ENCODE data around the gene IMPA2.

IMPA2 gene

DNA sequence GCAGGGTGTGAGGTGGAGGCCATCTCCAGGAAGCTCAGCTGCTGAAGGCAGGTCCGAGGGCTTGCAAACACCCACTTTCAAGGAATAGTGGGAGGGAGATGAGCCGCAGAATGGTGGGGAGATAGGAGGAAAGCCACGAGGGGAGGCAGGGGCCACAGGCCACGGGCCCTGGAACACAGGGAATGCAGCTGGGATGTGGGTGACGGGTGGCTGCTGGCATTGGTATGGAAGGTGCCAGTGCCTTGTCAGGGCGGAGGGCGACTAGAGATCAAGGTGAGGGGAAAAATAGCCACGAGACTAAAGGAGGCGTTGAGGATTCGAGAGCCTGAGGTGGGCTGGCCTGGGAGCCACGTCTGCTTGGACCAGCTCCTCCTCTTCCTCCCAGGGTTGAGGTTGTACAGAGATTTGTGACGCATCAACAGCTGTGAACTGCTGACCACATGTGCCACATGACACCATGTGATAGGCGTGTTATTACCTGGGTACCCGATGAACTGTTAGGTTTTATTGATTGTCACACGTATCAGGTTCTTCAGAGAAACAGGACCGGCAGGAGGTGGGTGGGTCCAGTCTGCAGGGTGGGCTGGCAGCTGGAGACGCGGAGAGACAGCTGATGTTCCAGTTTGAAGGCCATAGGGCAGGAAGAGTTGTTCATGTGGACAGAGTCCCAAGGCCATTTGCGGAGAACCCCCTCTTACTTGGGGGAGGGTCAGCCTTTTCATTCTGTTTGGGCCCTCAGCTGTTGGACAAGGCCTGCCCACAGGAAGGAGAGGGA lies 9.9 kb downstream of the IMPA2 start:
- DNase-seq, result no peak

DNA sequence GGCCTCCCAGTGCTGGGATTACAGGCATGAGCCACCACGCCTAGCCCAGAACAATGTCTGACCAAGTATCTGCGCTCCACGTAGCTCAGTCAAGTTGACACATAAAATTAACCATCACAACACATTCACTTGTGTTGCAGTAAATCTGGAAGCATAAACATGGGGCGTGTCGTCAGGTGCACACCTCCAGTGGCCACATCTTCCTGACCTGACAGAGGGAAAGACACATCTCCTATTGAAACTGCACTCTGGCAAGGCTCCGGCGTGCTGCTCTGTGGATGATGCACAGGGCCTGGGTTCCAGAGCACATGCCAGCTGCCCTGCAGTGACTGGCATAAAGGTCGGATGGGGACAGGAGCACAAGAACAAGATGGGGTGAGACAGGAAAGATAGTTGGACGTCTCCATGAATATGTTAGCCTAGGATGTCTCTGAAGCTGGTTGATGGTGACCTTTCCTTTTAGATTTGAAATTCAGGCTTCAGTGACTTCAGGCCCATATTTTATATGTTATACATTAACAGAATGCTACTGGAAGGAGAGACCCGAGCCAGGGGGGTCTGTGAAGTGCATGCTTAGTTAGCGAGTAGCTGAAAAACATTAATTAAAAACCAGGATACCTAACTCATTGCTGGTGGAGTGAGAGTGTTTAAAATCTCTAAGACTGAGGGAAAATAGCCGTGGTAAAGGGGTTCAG lies 10.9 kb downstream of the IMPA2 start:
- DNase-seq, result no peak

DNA sequence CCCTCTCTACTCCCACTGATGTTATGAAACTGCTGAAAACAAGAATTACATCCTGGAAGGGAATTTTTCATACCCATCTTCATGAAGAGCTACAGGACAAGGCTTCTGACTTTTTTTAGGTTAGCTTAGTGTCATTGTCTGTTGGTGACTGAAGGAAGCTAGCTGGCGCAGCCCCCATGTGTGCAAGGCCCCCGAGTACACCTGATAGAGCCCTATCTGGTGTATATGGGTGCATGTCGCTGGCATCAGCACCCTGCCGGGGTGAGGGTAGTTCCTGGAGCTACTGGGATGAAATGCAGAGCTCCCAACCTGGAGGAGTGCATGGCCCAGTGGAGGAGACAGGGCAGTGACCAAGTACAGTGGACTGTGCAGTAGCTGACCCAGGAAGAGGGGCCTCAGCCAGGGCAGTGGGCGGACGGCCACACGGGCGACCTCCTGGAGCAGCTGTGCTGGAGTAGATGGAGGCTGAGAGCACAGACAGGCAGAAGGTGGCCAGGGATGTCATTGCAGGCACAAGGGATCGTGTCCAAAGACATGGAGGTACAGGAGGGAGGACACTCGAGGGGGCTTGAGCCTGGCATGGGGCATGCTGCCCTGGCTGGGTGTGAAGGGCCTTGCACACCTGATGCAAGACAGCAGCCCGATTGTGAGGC lies 12.1 kb downstream of the IMPA2 start:
- DNase-seq, result no peak

DNA sequence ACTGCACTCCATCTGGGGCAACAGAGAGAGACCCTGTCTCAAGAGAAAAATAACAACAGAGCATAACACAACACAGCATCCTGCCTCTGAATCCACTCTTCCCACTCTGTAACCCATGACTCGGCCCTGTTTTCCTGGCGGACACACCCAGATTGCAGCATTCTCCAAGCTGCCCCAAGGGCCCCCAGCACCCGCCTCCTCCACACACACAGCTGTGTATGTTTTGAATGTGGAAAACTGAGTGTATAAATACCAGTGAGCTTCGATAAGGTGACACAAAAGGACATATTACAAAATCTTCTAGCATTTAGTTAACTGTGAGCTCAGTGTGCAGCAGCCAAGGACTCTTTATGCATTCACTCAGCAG lies 13.0 kb downstream of the IMPA2 start:
- DNase-seq, result no peak

DNA sequence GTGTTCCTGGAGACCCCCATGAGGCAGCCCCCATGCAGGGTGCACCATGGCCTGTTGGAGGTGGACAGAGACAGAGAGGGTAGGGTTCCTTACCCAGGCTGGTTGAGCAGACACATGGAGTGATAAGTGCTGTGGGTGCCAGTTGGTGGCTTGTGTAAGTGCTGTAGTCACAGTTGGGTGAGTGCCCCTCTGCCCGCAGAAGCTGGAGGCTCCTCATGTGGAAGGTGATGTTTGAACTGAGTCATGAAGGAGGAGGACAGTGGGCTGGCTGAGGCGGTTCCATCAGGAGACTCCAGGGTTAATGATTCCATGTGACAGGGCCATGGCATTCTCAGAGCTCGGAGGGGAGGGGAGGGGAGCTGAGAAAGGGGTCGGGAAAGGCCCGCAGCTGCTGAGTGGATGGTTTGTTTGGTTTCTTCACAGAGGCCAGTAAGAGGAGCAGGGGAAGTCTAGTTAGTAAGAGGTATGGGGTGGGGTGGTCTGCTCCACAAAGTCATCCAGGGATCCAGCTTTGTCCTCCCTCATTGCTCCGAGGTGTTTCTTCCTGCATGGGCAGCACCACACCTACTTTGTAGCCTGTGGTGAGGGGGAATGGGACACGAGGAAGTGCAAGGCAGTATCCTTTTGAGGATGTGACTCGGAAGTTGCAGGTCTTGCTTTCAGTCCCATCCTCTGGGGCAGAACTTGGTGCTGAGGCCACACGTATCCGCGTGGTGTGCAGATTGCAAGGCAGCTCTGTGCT lies 13.6 kb downstream of the IMPA2 start:
- no peak for DNase-seq

DNA sequence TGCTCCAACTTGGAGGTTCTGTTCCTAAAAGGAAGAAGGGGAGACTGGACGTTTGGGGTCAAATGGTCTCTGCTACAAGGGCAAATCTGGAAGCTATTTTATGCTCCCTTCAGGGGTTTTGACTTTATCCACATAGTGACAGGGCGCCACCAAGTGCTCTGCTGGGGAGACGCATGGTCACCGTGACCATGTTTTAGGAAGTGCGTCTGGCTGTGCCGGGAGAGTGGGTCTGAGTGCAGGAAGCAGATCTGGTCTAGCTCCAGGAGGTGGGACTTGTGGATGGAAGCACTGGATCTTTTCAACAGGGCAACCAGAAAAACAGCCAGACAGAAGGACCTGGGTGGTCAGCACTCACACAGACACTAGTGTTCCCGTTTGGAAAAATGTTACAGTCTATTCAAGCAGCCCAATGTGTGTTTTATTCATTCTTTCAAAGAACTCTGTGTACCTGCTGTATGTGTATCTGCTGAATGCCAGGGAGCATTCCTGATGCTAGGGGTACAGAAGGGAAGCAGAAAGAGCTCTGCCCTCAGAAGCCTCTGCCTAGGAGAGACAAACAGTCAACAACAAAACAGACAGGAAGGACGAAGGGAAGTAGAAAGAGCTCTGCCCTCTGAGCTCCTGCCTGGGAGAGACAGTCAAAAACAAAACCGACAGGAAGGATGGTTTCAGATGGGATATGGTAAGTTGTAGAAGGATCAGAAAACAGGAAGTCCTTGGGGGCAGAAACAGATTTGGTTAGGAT lies 14.3 kb downstream of the IMPA2 start:
- no peak for DNase-seq

DNA sequence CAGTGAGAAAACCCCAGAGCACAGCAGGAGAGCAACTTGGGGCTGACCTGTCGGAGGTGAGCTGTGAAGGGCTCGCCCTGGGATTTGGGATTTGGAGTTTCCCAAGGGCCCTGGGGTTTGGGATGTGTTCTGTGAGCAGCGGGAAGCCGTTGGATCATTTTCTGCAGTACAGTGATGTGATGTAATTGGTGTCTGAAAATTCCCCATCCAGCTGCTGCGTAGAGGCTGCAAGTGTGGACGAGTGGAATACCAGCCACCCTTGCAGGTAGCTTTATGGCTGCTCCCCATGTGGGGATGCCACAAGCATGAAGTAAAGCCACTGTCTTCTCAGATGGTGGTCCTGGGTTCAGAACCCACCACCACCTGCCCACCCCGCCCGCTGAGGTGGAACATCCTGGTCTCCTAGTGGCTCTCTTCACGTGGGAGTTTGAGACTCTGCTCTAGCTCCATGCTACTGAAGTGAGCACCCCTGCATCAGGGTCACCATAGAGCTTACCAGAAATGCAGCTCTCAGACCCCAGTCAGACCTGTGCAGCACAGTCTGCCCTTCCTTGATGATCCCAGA lies 15.0 kb downstream of the IMPA2 start:
- no peak for DNase-seq

DNA sequence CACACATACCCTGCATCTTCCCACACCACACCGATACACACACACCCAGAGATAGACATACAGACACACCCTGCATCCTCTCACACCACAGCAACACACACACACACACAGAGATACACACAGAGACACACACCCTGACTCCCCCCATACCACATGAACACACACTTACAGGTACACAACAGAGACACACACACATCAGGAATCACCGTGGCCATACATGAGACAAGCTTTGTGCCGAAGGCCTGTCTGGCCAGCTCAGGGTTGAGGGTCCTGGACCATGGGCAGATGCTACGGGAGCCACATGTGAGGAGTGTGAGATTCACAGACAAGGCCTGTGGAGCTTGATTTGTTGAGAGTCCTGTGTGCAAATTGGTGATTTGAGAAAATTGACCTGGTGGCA lies 15.6 kb downstream of the IMPA2 start:
- no peak for DNase-seq

DNA sequence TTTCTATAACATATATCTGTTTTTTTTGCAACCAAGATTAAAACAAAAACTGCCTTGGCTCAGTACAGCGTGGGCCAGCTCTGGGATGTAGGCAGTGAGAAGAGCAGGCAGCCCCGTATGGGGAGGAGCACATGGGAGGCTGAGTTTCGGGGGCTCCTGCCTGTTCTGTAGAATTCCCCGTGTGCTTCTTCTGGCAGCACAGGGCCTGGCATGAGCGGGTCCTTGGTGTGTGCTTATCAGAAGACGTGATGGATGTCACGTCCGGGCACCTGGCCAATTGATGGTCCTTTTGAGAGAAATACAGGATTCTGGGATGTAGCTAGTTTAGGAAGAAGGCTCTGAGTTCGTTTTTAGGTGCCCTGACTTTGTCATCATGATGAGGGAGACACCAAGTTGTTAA lies 16.2 kb downstream of the IMPA2 start:
- no peak for DNase-seq

DNA sequence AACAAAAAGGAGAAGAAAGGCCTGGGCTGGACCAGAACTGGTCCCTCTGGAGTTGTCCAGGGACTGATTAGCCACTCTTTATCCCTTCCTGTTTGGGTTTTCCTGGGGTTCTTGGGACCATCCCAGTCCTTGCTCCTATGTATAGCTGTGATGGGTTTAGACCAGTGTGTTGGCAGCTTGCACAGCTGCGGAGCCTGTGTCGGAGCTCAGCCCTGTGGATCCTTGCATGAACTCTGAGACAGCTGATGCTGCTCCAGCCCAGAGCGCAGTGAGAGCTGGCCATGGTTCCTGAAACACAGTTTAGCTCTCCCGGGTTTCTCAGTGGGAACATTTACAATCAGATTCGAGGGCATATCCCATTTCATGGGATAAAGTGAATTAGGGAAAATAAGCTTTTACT lies 16.9 kb downstream of the IMPA2 start:
- DNase-seq, result no peak

DNA sequence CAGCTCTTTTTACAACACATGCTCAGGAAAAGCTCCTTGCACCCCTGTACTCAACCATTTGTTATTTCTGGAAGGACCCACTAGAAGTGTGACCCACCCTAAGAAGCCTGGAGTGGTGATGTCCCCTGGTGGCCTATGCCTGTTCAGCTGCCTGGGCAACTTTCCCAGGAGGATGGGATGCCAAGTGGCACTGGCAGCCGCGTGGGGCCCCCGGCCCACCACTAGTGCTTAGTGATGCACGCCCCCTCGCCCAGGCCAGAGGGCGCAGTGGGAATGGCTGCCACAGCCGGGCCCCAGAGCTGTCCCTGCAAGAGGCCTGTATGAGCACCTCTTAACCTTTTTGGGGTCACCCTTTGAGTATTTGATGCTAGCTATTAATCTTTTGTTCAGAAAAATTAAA lies 18.1 kb downstream of the IMPA2 start:
- no peak for DNase-seq

DNA sequence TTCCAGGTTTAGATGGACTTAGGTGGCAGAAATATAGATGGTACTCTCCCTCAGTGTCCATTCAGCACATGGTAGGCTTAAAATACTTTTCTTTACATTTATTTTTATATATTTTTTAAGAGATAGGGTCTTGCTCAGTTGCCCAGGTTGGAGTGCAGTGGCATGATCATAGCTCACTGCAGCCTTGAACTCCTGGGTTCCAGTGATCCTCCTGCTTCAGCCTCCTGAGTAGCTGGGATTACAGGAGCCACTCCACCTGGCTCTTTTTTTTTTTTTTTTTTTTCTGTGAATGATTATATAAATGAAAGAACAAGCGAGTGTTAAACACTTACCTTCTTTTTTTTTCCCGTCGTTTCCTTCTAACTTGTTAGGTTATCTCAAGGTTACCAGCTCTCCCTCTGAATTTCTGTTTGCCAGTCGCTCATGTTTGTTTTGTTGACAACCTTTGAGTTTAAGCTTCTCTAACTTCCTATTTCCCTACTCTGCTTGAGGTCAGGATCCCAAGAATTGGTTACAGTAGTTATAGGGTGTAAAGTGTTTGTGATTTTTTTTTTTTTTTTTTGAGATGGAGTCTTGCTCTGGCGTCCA lies 18.9 kb downstream of the IMPA2 start:
- DNase-seq, result no peak

DNA sequence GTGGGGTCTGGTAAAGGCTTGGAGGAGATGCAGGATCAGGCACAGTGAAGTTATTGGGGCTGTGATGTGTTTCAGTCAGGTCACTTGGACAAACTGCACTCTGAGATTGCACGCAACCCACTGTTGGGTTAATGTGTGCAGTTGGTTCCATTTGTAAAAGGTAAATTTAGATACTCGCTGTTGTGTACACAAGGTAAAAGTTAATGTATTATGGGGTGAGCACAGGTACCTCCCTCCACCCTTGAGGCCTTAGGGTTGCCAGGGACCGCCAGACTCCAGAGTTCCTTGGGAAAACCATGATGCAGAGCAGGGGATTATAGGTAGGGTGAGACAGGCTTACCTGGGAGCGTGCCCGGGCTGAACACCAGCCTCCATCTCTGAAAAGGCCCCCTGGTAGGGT lies 20.1 kb downstream of the IMPA2 start:
- DNase-seq, result no peak

DNA sequence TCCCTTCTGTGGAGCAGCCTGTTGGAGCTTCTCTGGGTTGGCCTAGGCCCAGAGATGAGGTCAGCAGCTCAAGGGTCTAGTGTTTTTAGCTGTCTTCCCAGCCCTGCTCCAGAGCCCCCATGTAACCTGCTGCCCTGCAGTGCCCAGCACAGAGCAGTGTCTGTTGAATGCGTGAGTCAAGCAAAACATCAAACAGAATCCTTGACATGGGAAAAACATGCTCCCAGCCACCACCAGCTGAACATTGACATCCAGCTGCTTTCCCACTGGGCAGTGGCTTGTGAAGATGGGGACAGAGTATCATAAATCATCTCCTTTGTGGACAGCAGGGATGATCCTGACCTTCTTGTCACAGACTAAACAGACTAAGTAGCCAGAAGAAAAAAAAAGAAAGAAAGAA lies 22.6 kb downstream of the IMPA2 start:
- no peak for DNase-seq

DNA sequence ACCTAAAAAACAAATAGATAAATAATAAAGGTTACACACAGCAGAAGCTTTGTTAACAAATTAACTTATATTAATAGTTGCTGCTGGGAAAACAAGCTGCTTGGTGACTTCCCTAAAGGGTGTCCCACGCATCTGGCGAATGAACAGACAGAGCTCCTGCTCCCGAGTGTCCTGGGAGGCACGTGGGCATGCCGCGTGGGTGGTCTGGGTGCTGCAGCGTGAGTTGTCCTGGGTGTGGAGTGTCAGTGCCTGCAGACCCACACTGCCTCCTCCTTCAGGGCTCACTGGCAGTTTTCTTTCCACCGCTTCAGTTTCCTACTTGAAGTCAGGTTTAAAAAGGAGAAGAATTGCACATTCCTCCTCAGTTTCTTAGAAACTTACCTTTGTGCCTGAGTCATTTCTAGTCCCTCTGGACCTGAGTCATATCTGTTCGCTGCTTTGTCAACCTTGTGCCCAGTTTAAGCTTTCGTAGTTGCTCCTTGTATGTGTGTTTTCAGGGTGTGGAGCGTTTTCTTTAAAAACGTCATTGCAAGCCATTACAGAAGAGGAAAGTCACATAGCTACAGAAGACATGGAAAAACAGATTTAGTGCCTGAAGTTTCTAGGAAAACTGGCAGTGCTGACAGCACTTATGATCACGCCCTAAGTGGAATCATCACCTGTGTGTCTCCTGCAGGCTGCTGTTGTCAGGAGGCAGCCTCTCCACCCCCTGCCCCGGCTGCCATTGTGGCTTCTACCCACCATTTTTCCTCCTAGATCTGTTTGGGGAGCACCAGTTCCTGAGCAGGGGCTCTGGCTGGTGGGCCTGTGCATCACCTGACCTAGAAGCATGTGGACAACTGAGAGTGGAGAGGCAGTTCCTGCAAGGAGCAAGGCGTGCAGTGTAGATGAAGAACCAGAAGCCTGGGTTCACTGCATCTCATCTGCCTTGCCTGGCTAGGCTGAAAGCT lies 24.5 kb downstream of the IMPA2 start:
- no peak for DNase-seq

DNA sequence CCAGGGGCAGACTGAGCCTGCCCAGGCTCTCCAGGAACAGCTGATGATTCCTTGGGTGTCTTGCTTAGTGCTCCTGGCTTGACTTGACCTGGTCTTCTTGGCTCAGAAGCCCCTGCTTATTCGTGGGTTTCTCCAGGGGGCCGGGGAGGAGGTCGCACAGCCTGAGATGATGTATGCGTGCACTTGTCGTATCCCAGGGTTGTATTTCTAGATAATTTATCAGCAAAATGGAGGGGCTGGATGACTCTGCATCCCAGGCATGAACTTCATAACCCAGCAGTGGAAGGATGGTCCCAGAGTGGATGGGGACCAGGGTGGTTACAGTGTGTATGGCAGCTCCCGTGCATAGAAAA lies 25.2 kb downstream of the IMPA2 start:
- DNase-seq, result no peak

DNA sequence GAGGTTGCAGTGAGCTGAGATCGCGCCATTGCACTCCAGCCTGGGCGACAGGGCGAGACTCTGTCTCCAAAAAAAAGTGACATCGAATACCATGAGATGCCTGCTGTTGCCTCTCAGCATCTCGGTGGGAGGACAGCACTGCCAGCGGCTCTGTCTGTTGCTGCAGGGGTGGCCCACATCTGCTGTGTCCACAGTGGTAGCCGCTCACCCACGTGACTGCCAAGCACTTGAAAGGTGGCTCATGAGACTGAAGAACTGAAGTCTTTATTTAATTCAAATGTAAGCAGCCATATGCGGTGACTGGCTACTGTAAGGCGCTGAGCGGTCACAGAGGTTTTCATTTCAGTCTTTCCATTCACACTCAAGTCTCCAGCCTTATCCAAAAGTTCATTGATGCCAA lies 25.8 kb downstream of the IMPA2 start:
- DNase-seq, result no peak

DNA sequence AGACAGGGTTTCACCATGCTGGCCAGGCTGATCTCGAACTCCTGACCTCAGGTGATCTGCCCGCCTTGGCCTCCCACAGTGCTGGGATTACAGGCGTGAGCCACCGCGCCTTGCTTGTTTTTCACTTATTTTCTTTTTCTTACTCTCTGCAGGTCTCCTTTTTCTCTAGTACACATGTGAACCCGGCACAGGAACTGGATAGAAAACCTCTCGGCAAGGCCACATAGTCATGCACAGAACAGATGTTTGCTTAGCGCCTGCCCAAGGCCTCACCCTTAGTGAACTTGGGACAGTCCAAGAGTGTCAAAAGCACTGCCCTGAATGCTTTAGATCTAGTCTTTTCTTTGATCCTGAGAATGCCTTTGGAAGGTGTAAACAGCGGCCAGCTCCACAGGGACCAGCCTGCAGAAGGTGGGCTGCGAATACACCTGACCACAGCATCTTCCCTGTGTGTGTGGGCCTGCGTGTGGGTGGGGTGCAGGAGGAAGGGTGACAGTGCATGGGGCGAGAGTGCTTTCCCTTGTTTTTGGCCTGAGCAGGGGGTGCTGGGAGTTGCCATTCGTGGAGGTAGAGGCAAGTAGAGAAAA lies 27.0 kb downstream of the IMPA2 start:
- DNase-seq, result no peak

DNA sequence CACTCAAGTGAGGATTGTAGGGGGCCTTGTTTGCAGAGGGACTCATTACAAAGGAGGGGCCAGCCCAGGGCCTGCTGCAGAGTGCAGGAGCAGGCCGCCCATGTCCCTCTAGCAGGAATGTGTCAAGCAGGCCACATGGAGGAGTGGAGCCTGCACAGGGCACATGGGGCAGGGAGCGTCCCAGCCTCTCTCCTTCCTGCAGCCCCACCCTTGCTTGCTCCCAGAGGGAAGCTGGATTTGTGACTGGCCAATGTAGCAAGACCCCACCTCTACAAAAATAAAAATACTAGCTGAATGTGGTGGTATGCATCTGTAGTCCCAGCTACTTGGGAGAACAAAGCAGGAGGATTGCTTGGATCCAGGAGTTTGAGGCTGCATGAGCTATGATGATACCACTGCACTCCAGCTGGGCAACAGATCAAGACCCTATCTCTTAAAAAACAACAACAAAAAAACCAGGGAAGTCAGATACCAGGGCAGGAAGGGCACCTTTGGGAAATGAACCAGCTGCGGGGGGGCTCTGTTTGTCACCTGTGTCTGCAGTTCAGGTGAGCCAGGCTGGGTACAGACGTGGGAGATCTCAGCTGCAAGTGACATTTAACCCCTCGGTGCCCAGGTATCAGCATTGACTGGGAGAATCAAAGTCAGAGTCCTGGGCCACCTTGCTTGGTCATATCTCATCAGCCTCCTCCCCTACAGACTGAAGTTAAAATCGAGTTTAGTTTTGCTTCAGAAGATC lies 27.7 kb downstream of the IMPA2 start:
- no peak for DNase-seq

All from cerebellar nuclear complex (tissue), 1 donor.